Neural progenitor cell (in vitro differentiated cells): ENCODE data around the gene S100A3. TPM values are rescaled to one million over a fixed set of nuclear protein-coding genes. Genes with fewer than 3 reads are reported as not detected.

ENCODE experiments used
- DNase-seq: peaks from one replicate; pipeline ENCODE4 v3.0.0-alpha.2; 2016; ENCODE audit warnings: low spot score
- H2AFZ ChIP-seq: fragments of 200-600 bp; sonication (generic); replicated peaks from 2 replicates; pipeline ENCODE4 v1.6.1; 2016; ENCODE audit warnings: antibody characterized with exemption
- H3F3A ChIP-seq: fragments of 200-600 bp; sonication (generic); 2 replicates; pipeline ENCODE4 v1.6.1; 2016; ENCODE audit warnings: antibody characterized with exemption, low read depth
- H3K27ac ChIP-seq: fragments of 200-600 bp; sonication (generic); 2 replicates; pipeline ENCODE4 v1.5.1; 2016; ENCODE audit warnings: mild to moderate bottlenecking
- H3K27me3 ChIP-seq: fragments of 200-600 bp; sonication (generic); 2 replicates; pipeline ENCODE4 v1.6.1; 2016; ENCODE audit warnings: mild to moderate bottlenecking, moderate library complexity
- H3K36me3 ChIP-seq: fragments of 200-600 bp; sonication (generic); 2 replicates; pipeline ENCODE4 v1.5.1; 2016
- H3K4me1 ChIP-seq: fragments of 200-600 bp; sonication (generic); 2 replicates; pipeline ENCODE4 v1.6.1; 2016; ENCODE audit warnings: mixed run types
- H3K4me2 ChIP-seq: fragments of 200-600 bp; sonication (generic); 2 replicates; pipeline ENCODE4 v1.6.1; 2016
- H3K4me3 ChIP-seq: fragments of 200-600 bp; sonication (generic); 2 replicates; pipeline ENCODE4 v1.5.1; 2016
- H3K79me2 ChIP-seq: fragments of 200-600 bp; sonication (generic); 2 replicates; pipeline ENCODE4 v1.6.1; 2016; ENCODE audit warnings: low read depth
- H3K9ac ChIP-seq: fragments of 200-600 bp; sonication (generic); 2 replicates; pipeline ENCODE4 v1.6.1; 2016
- H3K9me3 ChIP-seq: fragments of 200-600 bp; sonication (generic); 2 replicates; pipeline ENCODE4 v1.5.1; 2016; ENCODE audit warnings: low read depth
- H4K20me1 ChIP-seq: fragments of 200-600 bp; sonication (generic); 2 replicates; pipeline ENCODE4 v1.6.1; 2016; ENCODE audit warnings: low read depth
- H3K27ac Mint-ChIP-seq: 3 replicates; pipeline ENCODE4 v1.8.0; 2021; ENCODE audit warnings: mixed read lengths
- H3K27me3 Mint-ChIP-seq: 2 replicates; pipeline ENCODE4 v1.8.0; 2022; ENCODE audit warnings: low read depth, mild to moderate bottlenecking, inconsistent platforms, moderate library complexity, mixed read lengths; ENCODE audit not compliant: insufficient read depth
- H3K36me3 Mint-ChIP-seq: 3 replicates; pipeline ENCODE4 v1.8.0; 2021; ENCODE audit warnings: mixed read lengths
- H3K4me1 Mint-ChIP-seq: 3 replicates; pipeline ENCODE4 v1.8.0; 2021; ENCODE audit warnings: mixed read lengths
- H3K4me3 Mint-ChIP-seq: 3 replicates; pipeline ENCODE4 v1.8.0; 2021; ENCODE audit warnings: mild to moderate bottlenecking, moderate library complexity, mixed read lengths
- H3K9me3 Mint-ChIP-seq: 3 replicates; pipeline ENCODE4 v1.8.0; 2020; ENCODE audit warnings: mixed read lengths
- CTCF ChIP-seq: fragments of 200-600 bp; sonication (generic); IDR thresholded peaks from 2 replicates; pipeline ENCODE4 v1.5.1; 2017; ENCODE audit warnings: antibody characterized with exemption, mild to moderate bottlenecking
- EZH2 ChIP-seq: fragments of 200-600 bp; sonication (generic); IDR thresholded peaks from 2 replicates; pipeline ENCODE4 v1.6.1; 2017; ENCODE audit warnings: antibody characterized with exemption, mild to moderate bottlenecking, moderate library complexity
- EZH2phosphoT487 ChIP-seq: fragments of 200-600 bp; sonication (generic); IDR thresholded peaks from 2 replicates; pipeline ENCODE4 v1.6.1; 2017; ENCODE audit warnings: antibody characterized with exemption
- total RNA-seq: library from RNA; depleted of rRNA; stranded (reverse); fragments of >200 nt; gene quantifications from 2 replicates; pipeline ENCODE4 v1.2.3, GENCODE V29; 2015; ENCODE audit warnings: low replicate concordance

The S100A3 gene
- total RNA-seq, 1 donor from 2014 or later: not detected

- Mint-ChIP-seq H3K36me3 (no peaks in the 10 kb centered on the region), H3K9me3 (peaks cover 7% of the 10 kb centered on the region), H3K4me3 (peak overlapping the region; percentile 6), H3K27ac (peak overlapping the region; percentile 7), H3K4me1 (peaks cover 36% of the 10 kb centered on the region), H3K27me3 (peaks cover 11% of the 10 kb centered on the region)
- no peaks in the 10 kb centered on the region for H3K27me3 ChIP-seq
- no peaks in the 10 kb centered on the region for H3K36me3 ChIP-seq
- H3K79me2 ChIP-seq: no peaks in the 10 kb centered on the region
- H3K4me3 ChIP-seq: no peak overlapping the region
- no peak overlapping the region for H2AFZ ChIP-seq
- no peaks in the 10 kb centered on the region for H3K9me3 ChIP-seq
- H4K20me1 ChIP-seq: no peaks in the 10 kb centered on the region
- no peak overlapping the region for H3K9ac ChIP-seq
- no peak overlapping the region for H3K27ac ChIP-seq
- no peak overlapping the region for H3K4me2 ChIP-seq
- TF ChIP-seq CTCF (no peak), EZH2phosphoT487 (no peak)
- peaks cover 3% of the 10 kb centered on the region for H3F3A ChIP-seq
- DNase-seq: no peak
- H3K4me1 ChIP-seq: peaks cover 12% of the 10 kb centered on the region
These were observed 22.6 kb upstream of the S100A3 start for GRCh38 chr1:153571706-153572105.

- Histone ChIP-seq H3K27me3 (no peaks in the 10 kb centered on the region), H3K9me3 (no peaks in the 10 kb centered on the region), H3K36me3 (no peaks in the 10 kb centered on the region), H3F3A (peaks cover under 1% of the 10 kb centered on the region), H3K9ac (no peak overlapping the region), H3K27ac (no peak overlapping the region), H2AFZ (no peak overlapping the region), H3K4me2 (no peak overlapping the region), H3K4me3 (no peak overlapping the region), H4K20me1 (no peaks in the 10 kb centered on the region), H3K79me2 (no peaks in the 10 kb centered on the region), H3K4me1 (peaks cover 17% of the 10 kb centered on the region)
- peaks cover 7% of the 10 kb centered on the region for H3K9me3 Mint-ChIP-seq
- no peak for DNase-seq
- H3K4me3 Mint-ChIP-seq: peak overlapping the region; percentile 39
- peak overlapping the region; percentile 65 for H3K27ac Mint-ChIP-seq
- H3K4me1 Mint-ChIP-seq: peaks cover 43% of the 10 kb centered on the region
- TF ChIP-seq EZH2phosphoT487 (no peak), CTCF (no peak), EZH2 (no peak)
- H3K27me3 Mint-ChIP-seq: peaks cover 12% of the 10 kb centered on the region
- no peaks in the 10 kb centered on the region for H3K36me3 Mint-ChIP-seq
These were observed 21.8 kb upstream of the S100A3 start for GRCh38 chr1:153570874-153571273.

- TF ChIP-seq EZH2phosphoT487 (no peak), CTCF (no peak), EZH2 (no peak)
- no peaks in the 10 kb centered on the region for H3K79me2 ChIP-seq
- H3K36me3 Mint-ChIP-seq: no peaks in the 10 kb centered on the region
- peaks cover 48% of the 10 kb centered on the region for H3K4me1 Mint-ChIP-seq
- no peaks in the 10 kb centered on the region for H3K27me3 ChIP-seq
- H3F3A ChIP-seq: no peaks in the 10 kb centered on the region
- no peak overlapping the region for H3K27ac ChIP-seq
- no peaks in the 10 kb centered on the region for H3K36me3 ChIP-seq
- no peak overlapping the region for H2AFZ ChIP-seq
- H3K27me3 Mint-ChIP-seq: peaks cover 15% of the 10 kb centered on the region
- no peak overlapping the region for H3K4me3 ChIP-seq
- no peak for DNase-seq
- no peak overlapping the region for H3K4me2 ChIP-seq
- H3K9ac ChIP-seq: no peak overlapping the region
- H3K9me3 Mint-ChIP-seq: peaks cover 7% of the 10 kb centered on the region
- no peaks in the 10 kb centered on the region for H4K20me1 ChIP-seq
- no peaks in the 10 kb centered on the region for H3K9me3 ChIP-seq
- H3K27ac Mint-ChIP-seq: peak overlapping the region; percentile 22
- H3K4me3 Mint-ChIP-seq: no peak overlapping the region
- H3K4me1 ChIP-seq: peaks cover 17% of the 10 kb centered on the region
These were observed 20.4 kb upstream of the S100A3 start for GRCh38 chr1:153569465-153569864.
